ENCODE data around the gene SNRPD3. TPM values are rescaled to one million over a fixed set of nuclear protein-coding genes. Genes with fewer than 3 reads are reported as not detected.

SNRPD3 gene
- total RNA-seq, 1 donor, result 57.5 TPM

GRCh38 chr22:24532075-24532474, 23.7 kb upstream of the SNRPD3 start:
- H3K4me2 ChIP-seq (ENCODE audit: insufficient read depth, low read length), result no peak overlapping the region
- H3K79me2 ChIP-seq (ENCODE audit: insufficient read depth, low read length), result no peaks in the 10 kb centered on the region
- DNase-seq (ENCODE audit: insufficient read length, low spot score, missing footprints), result peak; percentile 18
- H3K27ac ChIP-seq (ENCODE audit: low read depth, low read length), result no peak overlapping the region
- H4K20me1 ChIP-seq (ENCODE audit: insufficient read depth, low read length), result no peaks in the 10 kb centered on the region
- no peaks in the 10 kb centered on the region for H3K27me3 ChIP-seq (ENCODE audit: insufficient read depth, low read length)
- no peak for TF ChIP-seq CTCF (IDR thresholded peaks at IDR 0.05; ENCODE audit: extremely low read depth, low read depth, low read length)
- H2AFZ ChIP-seq (ENCODE audit: low read length), result no peak overlapping the region
- no peaks in the 10 kb centered on the region for H3K9me3 ChIP-seq (ENCODE audit: low read depth, low read length)
- H3K36me3 ChIP-seq (ENCODE audit: insufficient read depth, low read length), result no peaks in the 10 kb centered on the region
- no peak overlapping the region for H3K4me3 ChIP-seq (ENCODE audit: insufficient read depth, low read length)
- H3K4me1 ChIP-seq (ENCODE audit: insufficient read depth, low read length), result no peaks in the 10 kb centered on the region

- no peaks in the 10 kb centered on the region for H3K9me3 ChIP-seq (ENCODE audit: low read depth, low read length)
- H3K79me2 ChIP-seq (ENCODE audit: insufficient read depth, low read length), result no peaks in the 10 kb centered on the region
Measured at GRCh38 chr22:24535348-24535747, 20.5 kb upstream of the SNRPD3 start.

GRCh38 chr22:24536089-24536488, 19.7 kb upstream of the SNRPD3 start:
- TF ChIP-seq CTCF (IDR thresholded peaks at IDR 0.05; ENCODE audit: extremely low read depth, low read depth, low read length), result no peak
- H3K4me2 ChIP-seq (ENCODE audit: insufficient read depth, low read length), result no peak overlapping the region
- no peak overlapping the region for H3K4me3 ChIP-seq (ENCODE audit: insufficient read depth, low read length)
- no peaks in the 10 kb centered on the region for H3K79me2 ChIP-seq (ENCODE audit: insufficient read depth, low read length)
- no peak overlapping the region for H2AFZ ChIP-seq (ENCODE audit: low read length)
- H3K9me3 ChIP-seq (ENCODE audit: low read depth, low read length), result no peaks in the 10 kb centered on the region
- H3K27me3 ChIP-seq (ENCODE audit: insufficient read depth, low read length), result no peaks in the 10 kb centered on the region
- H3K36me3 ChIP-seq (ENCODE audit: insufficient read depth, low read length), result peaks cover 4% of the 10 kb centered on the region
- DNase-seq (ENCODE audit: insufficient read length, low spot score, missing footprints), result no peak
- H3K27ac ChIP-seq (ENCODE audit: low read depth, low read length), result no peak overlapping the region
- no peaks in the 10 kb centered on the region for H3K4me1 ChIP-seq (ENCODE audit: insufficient read depth, low read length)
- H4K20me1 ChIP-seq (ENCODE audit: insufficient read depth, low read length), result no peaks in the 10 kb centered on the region

More at GRCh38 chr22:24535348-24535747, 20.5 kb upstream of the SNRPD3 start:
- H3K27ac ChIP-seq (ENCODE audit: low read depth, low read length), result no peak overlapping the region
- no peak overlapping the region for H3K4me3 ChIP-seq (ENCODE audit: insufficient read depth, low read length)
- H3K4me2 ChIP-seq (ENCODE audit: insufficient read depth, low read length), result no peak overlapping the region
- DNase-seq (ENCODE audit: insufficient read length, low spot score, missing footprints), result peak; percentile 27
- no peaks in the 10 kb centered on the region for H3K36me3 ChIP-seq (ENCODE audit: insufficient read depth, low read length)
- H3K4me1 ChIP-seq (ENCODE audit: insufficient read depth, low read length), result no peaks in the 10 kb centered on the region
- no peaks in the 10 kb centered on the region for H3K27me3 ChIP-seq (ENCODE audit: insufficient read depth, low read length)
- no peak for TF ChIP-seq CTCF (IDR thresholded peaks at IDR 0.05; ENCODE audit: extremely low read depth, low read depth, low read length)
- no peaks in the 10 kb centered on the region for H4K20me1 ChIP-seq (ENCODE audit: insufficient read depth, low read length)
- H2AFZ ChIP-seq (ENCODE audit: low read length), result no peak overlapping the region

GRCh38 chr22:24540470-24540869, 15.3 kb upstream of the SNRPD3 start:
- Histone ChIP-seq H3K4me1 (ENCODE audit: insufficient read depth, low read length) (peaks cover 7% of the 10 kb centered on the region), H3K36me3 (ENCODE audit: insufficient read depth, low read length) (peaks cover 39% of the 10 kb centered on the region), H3K27me3 (ENCODE audit: insufficient read depth, low read length) (no peaks in the 10 kb centered on the region), H2AFZ (ENCODE audit: low read length) (no peak overlapping the region), H3K9me3 (ENCODE audit: low read depth, low read length) (no peaks in the 10 kb centered on the region), H3K79me2 (ENCODE audit: insufficient read depth, low read length) (peaks cover 2% of the 10 kb centered on the region), H3K4me2 (ENCODE audit: insufficient read depth, low read length) (no peak overlapping the region), H4K20me1 (ENCODE audit: insufficient read depth, low read length) (peaks cover 9% of the 10 kb centered on the region), H3K4me3 (ENCODE audit: insufficient read depth, low read length) (no peak overlapping the region), H3K27ac (ENCODE audit: low read depth, low read length) (no peak overlapping the region)
- DNase-seq (ENCODE audit: insufficient read length, low spot score, missing footprints), result peak; percentile 37
- TF ChIP-seq CTCF (IDR thresholded peaks at IDR 0.05; ENCODE audit: extremely low read depth, low read depth, low read length), result no peak
